Measurements from ENCODE around the gene RSPO3.
"Not testable (repeated sequence)": the region's sequence is repeated elsewhere in the genome, so short reads cannot be mapped to it uniquely, and the experiment has no call there.

The RSPO3 gene

GRCh38 chr6:127225497-127225896 is 107.0 kb downstream of the RSPO3 start:
- no peaks in the 10 kb centered on the region for H3K27me3 ChIP-seq
- no peaks in the 10 kb centered on the region for H3K36me3 ChIP-seq
- no peak overlapping the region for H3K4me3 ChIP-seq (ENCODE audit: low read depth in 1 of 2, low read length in 1 of 2)
- H3K27ac ChIP-seq = no peak overlapping the region
- peaks cover 9 to 12% of the 10 kb centered on the region in 2 experiments for H3K4me1 ChIP-seq (ENCODE audit: control insufficient read depth in 1 of 2, insufficient read depth in 1 of 2, low read depth in 1 of 2, low read length in 1 of 2)
- TF ChIP-seq CTCF (IDR thresholded peaks at IDR 0.05) = no peak
- no peaks in the 10 kb centered on the region for H3K9me3 ChIP-seq

- H3K36me3 ChIP-seq; H3K27me3 ChIP-seq; H3K4me3 ChIP-seq (ENCODE audit: low read depth in 1 of 2, low read length in 1 of 2); H3K9me3 ChIP-seq; H3K27ac ChIP-seq; H3K4me1 ChIP-seq (ENCODE audit: control insufficient read depth in 1 of 2, insufficient read depth in 1 of 2, low read depth in 1 of 2, low read length in 1 of 2): not testable (repeated sequence)
These were observed 115.3 kb downstream of the RSPO3 start for GRCh38 chr6:127233819-127234218.

GRCh38 chr6:127243501-127243900 is 125.0 kb downstream of the RSPO3 start:
- Histone ChIP-seq H3K4me3 (ENCODE audit: low read depth in 1 of 2, low read length in 1 of 2) (no peak overlapping the region), H3K27ac (no peak overlapping the region), H3K9me3 (no peaks in the 10 kb centered on the region), H3K36me3 (no peaks in the 10 kb centered on the region), H3K27me3 (no peaks in the 10 kb centered on the region), H3K4me1 (ENCODE audit: control insufficient read depth in 1 of 2, insufficient read depth in 1 of 2, low read depth in 1 of 2, low read length in 1 of 2) (no peaks in the 10 kb centered on the region)
- TF ChIP-seq CTCF (IDR thresholded peaks at IDR 0.05) = no peak

All from neutrophil (primary cell).